HG03039 (cell line): ENCODE data around the gene B3GNT5.
"Not testable (repeated sequence)": the region's sequence is repeated elsewhere in the genome, so short reads cannot be mapped to it uniquely, and the experiment has no call there.

Experiments
- ATAC-seq: cut with Tn5 transposase; IDR thresholded peaks from one replicate; pipeline ENCODE4 v1.9.1; 2021; ENCODE audit warnings: mild to moderate bottlenecking, moderate library complexity; ENCODE audit not compliant: unreplicated experiment

B3GNT5 gene

DNA sequence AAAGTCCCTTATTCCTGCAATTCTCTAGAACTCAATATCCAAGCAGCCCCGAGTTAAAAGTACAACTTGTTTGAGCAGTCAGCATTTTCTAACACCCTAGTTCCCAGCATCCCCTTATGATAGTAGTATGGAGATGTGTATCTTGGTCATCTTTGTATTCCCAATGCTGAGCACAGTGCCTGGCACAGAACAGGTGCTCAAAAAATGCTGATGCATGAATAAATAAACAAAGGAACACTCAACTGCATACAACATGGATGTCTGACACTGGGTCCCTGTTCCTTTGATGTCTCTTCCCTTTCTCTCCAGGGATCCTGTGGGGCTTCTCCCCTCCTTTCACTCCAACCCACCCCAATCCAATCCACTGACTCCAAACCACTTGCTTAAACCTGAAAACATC, 23.9 kb upstream of the B3GNT5 start:
- ATAC-seq = no peak

DNA sequence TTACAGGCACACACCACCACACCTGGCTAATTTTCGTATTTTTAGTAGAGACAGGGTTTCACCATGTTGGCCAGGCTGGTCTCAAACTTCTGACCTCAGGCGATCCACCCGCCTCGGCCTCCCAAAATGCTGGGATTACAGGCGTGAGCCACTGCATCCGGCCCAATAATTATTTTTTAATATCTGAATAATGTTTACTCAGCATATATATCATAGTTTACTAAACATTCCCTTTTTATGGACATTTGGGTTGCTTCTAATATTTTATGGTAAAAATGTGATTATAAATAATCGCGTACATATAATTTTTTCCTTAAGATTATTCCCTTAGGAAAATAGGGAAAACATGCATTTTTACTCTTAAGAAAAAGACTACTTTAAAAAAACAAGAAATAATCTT, 22.8 kb upstream of the B3GNT5 start:
- ATAC-seq = not testable (repeated sequence)

DNA sequence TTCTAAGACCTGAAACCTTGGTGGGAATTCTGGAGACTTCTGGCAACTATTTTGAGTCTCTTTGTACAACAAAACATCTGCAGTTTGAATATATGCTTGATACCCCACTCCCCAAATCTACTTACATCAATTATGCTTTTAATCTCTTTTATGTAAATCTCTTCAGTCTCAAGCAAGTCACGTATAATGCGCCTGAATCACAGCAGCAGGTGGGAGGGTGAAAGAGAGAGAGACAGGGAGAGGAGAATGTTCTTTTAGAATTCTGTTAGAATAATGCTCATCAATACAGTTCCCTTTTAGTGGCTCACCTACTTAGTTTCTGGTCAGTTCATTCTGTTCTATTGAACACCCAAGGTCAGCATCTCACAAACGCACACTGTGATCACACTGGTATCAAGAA, 22.2 kb upstream of the B3GNT5 start:
- no peak for ATAC-seq

DNA sequence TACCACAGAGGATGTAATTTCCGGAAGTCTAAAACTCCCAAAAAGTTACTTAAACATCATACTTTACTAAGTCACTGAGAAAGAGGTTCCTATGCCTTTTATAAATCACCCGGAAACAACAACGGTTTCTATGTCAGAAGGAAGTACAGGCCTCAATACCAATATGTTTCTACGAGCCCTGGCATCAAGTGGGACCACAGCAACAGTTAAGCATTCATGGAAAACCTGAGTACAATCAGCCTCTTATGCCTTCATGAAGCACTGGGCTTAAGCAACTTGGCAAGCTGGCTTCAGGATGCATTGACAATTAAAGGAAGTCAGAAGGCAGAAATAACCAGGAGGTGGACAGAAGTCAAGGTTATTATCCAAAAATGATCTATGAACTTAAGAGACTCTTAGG, 19.1 kb upstream of the B3GNT5 start:
- ATAC-seq = no peak

DNA sequence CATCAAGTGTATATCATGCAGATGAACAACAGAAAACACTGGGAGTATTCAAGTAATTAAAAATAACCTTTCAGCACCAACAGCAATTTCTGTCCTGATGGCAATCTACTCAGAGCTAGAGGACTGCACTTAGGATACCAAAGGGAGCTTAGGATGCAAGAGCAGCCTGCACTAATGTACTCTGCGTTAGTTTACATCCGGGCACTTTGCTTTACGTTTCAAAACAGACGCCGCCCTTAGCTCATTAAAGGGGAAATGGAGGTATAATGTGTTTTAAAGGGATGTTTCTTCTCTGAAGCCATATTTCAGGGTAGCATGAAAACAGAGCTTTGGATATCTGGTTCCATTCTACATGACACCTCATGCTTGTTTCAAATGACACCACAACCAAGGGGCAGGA, 14.0 kb upstream of the B3GNT5 start:
- ATAC-seq = no peak

DNA sequence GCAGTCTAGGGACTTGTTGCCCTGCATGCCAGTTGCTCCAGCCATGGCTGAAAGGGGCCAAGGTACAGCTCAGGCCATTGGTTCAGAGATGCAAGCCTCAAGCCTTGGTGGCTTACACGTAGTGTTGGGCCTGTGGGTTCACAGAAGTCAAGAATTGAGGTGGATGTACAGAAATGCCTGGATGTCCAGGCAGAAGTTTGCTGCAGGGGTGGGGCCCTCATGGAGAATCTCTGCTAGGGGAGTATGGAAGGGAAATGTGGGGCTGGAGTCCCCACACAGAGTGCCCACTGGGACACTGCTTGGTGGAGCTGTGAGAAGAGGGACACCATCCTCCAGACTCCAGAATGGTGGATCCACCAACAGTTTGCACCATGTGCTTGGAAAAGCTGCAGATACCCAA, 10.6 kb upstream of the B3GNT5 start:
- no peak for ATAC-seq

DNA sequence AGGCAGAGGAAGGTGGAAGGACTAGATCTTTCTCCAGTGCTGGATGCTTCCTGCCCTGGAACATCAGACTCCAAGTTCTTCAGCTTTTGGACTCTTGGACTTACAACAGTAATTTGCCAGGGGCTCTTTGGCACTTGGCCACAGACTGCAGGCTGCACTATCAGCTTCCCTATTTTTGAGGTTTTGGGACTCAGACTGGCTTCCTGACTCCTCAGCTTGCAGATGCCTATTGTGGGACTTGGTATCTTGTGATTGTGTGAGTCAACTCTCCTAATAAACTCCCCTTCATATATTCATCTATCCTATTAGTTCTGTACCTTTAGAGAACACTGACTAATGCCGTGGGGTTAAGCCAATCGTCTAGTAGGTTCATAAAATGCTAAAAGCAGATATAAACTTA, 8.8 kb upstream of the B3GNT5 start:
- no peak for ATAC-seq

DNA sequence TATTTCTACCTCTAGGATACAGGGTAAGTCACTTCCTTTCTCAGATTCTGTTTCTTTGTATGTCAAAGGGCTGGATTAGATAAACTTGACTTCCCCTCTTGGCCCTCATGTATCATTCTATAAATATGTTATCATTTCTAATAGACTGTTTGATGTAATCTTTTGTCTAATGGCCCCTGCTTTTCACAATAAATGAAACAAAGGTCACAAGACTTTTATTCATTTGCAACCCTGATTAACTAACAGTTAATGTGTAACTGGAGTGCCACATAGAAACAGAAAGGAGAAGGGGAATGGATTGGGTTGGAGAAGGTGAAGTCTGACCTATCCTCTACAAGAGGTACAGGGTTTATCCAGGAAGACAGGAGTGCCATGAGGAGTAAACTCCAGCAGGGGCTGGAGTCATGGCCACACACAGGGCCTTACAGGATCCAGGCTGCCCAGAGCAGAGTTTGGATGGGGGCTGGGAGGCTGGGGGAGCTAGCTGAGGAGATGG, 8.0 kb upstream of the B3GNT5 start:
- no peak for ATAC-seq

DNA sequence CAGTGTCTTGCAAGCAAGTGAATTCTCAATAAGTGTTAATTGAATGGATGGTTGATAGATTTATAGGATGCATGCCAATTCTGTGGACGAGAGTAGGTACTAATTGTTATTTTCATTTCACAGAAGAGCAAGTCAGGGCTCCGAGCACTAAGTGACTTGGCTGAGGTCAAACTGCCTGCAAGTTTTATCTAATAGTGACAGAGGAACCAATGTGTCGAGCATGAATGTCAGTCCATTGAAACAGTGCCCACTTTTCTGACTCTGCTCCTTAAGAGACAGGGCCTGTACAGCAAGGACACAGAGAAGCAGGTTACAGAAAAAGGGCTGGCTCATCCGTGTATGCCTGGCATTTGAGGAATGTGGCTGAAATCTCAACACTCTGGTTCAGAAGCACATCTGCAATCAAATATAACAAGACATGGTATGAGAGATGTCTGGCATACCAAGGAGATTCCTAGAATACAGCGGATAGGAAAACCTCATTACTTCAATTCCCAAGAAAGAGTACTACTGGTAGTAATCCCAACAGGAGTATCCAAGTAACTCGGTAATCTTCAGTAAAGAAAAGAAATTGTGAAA, 6.0 kb upstream of the B3GNT5 start:
- no peak for ATAC-seq

DNA sequence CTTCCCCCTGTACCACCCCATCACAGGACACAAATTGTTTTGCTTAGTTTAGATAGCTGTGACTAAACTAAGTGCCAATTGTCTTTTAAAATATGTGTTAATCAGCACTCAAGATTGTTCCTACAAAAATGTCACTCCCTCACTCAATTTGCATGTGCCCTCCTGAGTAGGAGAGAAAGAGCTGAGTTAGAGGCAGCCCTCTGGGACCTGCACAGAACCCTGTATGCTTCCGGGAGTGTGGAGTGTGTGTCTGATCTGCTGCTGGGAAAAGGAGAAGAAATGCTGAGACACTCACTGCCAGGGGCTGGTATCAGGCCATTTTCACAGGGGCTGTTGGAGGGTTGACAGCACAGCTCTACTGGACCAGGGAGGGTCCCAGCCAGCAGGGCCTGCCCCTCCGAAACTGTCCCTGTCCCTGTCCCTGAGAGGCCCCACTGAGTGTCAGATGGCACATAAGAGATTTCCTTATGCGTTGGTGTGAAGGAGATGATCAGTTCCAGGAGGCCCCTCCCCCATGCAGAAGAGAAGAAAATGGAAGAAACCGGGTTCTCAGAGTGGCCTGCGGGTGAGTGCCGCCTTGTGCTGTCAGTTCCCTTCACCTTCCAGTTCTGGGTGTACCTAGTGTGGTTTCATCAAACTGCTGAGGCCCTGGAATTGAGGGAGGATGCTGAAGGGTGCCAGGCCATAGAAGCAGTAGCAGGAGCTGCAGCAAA, 3.9 kb upstream of the B3GNT5 start:
- ATAC-seq = no peak

DNA sequence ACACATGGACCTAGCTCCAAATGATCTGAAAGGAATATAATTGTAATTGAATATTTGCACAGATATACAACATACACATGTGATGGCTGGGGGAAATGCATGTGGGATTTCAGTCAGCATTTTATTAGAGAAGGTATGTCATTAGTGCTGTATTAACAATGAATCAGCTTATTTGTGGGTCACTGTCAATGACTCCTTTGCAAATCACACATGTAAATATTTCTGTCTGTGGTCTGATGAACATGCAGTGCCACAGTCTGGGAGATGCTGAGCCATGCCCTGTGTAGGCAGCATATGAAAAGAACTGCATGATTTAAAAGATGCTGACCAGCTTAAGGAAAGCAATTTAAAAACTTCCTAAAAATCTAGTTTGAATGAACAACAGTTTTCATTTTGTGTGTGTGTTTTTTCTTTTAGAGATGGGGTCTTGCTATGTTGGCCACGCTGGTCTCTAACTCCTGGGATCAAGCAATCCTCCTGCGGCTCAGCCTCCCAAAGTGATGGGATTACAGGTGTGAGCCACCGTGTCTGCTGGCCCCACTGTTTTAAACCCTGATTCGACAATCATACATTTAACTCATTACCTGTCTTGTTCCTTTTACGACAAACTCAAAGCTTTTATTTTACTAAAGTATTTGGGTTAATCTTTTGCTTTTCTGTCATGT, 803 bp upstream of the B3GNT5 start:
- ATAC-seq = no peak

DNA sequence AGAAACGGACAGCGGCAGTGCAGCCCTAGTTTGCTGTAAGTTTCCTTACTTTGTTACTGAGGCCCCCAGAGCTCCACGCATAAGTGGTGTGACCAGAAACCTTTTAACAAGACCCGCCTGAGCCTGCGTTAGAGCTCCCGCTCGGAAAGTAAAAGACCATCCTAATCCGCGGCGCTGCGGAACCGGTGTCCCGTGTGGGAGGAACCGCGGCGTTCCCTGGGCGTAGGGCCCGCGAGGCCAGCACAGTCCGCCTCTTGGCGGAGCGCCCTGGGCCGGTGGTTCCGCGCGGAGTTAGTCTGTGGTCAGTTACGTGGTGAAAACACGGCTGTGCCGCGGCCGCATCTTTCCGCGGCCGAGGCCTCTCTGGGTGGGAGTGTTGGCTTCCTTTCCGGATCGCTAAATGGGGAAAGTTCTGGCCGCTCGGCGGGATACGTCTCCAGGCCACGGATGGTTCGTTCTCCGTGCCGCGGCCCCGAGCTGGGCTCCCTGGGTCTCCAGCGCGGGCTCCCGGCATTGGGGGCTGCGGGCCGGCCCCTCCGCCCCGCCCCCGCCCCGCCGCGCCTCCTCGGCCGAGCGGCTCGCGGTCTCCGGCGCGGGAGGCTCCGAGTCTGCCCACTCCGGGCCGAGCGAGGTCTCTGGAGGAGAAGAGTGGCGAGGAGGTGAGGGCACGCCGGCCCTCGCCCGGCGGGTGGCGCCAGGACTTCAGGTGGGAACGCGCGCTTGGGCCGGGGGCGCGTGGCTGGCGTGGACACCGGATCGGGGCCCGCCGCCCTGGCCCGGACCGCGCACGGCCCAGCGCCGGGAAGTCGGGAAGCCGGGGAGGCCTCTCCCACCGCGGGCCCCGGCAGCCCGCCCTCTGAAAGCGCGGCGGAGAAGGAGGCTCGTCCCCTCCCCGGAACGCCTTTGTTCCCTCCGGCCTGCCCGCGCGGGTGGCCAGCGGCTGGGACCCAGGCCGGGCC, 754 bp downstream of the B3GNT5 start:
- ATAC-seq = no peak

DNA sequence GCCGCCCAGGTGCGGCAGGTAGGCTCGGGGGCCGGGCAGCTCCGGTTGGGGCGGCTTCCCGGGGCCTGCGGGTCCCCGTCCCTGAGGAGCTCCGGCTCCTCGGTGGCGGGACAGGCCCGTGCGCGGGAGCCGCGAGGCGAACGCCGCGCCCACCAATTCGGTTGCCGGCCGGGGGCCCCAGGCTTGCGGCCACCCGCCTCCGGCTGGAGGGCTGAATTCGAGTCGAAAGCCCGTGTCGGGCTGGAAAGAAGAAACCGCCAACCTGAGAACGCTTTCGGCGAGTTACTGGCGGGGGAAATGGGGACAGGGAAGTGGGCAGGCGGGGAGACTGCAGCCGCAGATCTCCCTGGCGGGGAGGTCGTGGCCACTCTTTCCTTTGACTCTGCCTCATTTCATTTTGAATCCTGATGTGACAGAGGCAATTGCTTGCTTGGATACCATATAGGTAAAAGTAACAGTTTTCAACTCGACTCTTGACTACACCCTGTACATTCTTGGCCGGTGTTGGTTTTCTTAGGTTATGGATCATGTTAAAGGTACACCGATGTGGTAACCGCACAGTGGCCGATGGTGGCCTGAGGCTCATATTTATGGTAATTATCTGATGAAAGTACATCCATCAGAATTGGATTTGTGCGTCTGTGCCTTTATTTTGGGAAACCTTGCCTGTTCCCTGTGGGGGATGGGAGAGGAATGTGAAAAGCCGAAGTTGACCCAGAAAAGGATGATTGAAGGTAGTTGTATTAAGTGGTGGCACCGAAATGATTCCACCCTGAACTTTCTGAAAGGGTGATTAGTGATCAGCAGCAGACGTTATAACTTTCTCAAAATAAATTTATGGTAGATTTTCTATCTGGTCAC, 1.7 kb downstream of the B3GNT5 start:
- ATAC-seq = no peak

DNA sequence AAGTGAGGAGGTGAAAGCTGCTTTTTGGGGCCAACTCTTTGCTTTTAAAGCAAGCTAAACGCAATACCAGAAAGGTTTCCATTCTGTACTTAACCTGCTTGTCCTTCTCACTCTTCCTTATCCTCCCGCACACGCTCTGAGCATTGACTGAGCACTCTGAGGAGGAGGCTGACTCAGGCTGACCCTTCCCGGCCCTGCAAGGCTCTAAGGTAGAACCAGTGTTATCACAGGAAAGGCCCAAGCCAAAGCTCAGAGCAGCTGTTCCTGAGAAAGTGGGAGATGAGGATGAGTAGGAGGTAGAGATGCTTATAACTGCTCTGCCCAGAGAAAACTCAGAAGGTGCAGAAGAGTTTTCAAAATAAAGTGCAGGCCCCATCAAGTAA, 2.3 kb downstream of the B3GNT5 start:
- ATAC-seq = no peak

DNA sequence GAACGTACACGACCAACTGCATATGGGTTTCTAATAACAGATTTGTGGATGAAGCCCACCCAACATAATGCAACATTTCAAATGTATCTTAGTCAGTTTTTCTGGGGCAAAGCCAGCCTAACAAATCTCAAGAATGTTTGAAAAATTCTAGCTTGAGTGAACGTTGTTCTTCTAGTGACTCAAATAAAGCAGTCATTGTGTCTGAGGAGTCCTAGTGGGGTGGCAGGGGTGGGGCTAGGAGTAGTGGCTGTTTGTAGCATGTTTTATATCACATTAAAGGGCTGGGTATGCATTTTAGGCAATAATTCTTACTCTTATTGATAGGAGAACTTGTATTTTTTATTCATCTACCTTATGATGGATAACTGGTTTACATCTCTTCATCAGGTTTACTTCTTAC, 6.0 kb downstream of the B3GNT5 start:
- no peak for ATAC-seq

DNA sequence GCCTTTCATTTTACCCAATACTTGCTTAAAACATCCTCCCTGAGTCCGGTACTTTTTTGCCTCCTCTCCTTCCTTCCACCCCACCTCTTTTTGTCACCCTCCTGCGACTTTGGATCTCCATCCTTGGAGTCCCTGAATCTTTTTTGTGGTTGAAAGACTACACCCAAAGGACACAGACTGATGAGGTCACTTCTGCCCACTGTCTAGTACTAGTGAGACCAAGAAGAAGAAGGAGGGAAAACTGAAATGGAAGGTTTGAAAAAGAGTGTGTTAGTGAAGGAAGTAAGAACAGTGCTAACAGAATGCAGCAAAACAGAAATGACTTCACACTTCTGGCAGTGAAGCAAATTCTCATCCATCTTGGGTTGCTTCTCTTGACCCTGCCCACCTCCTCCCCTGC, 6.6 kb downstream of the B3GNT5 start:
- ATAC-seq = no peak

DNA sequence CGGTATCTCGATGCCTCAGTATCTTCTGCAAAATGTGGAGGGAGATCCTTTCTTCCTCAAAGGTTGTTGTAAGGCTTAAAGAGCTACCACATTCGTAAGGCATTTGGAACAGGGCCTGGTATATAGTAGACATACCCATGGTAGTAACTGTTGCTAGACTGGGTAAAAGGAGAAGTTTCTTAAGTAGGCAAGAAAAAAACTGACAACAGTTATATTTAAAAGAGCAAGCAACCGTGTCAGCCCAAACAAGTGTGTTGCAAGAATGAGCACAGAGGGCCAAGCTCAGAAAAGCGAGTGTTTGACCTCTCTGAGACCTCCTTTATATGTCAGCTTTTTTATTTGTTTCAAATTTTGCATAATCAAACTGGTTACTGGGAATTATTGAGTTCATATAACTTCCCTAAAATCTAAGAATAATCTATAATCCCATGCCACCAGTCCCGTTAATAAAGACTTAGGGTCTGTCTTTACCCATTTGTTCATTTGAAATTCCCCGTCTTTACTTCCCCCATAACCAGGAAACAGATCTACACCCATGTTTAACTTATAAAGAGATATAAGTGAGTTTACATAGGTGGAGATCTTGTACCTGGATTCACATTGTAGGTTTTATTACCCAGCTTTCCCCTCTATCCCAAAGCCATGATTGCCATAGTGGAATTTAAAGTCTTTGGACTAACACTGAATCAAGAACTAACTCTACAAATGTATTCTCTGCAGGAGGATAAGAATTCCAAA, 7.3 kb downstream of the B3GNT5 start:
- no peak for ATAC-seq

DNA sequence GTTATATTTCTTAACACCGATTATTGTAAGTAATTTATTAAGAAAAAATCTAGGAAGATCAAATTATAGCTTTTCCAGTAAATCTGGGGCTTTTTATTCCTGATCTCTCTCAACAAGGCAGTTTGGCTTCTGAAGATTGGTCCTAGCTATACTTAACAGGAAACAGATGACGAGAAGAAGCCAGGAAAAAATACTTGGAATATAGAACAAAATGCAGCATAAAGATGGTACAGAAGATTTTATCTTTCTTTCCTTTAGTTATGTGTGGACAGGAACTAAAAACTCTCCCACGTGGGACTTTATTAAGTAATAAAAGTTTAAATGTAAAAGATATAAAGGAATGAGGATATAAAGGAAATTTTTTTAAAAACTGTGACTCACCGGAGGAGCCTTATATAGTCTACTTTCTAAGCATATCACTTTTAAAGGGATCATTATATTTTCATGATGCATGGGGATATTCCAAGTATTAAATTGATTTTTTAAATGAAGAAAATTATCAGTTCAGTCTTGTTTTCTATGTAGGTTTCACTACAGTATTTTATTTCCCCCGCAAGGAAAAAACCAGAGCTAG, 8.2 kb downstream of the B3GNT5 start:
- no peak for ATAC-seq

DNA sequence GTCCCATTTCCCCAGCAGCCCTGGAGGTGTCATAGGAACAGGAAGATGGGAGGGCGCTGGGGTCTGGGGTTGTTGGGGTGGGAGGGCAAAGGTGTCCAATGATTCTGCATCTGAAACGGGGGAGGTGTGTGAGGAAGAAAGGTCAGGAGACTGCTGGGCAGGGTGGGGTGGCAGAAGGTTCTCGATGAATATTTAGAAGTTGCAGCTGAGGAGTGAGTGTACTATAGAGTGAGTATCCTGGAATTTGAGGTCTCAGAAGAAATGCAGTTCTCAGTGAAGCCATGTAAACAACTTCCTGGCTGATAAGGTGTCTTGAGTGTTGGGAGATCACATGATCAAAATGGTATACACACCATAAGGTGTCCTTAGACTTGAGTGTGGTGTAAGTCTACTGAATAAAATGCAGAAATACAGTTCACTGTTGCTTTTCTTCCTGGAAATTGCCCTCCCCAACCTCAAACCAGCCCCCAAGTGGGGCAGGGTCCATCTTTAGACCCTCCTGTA, 9.9 kb downstream of the B3GNT5 start:
- no peak for ATAC-seq
